ENCODE data around the gene IL17REL. TPM values are rescaled to one million over a fixed set of nuclear protein-coding genes. Genes with fewer than 3 reads are reported as not detected.

The IL17REL gene
- total RNA-seq, 1 donor from 2014 or later = 0.31 TPM

DNA sequence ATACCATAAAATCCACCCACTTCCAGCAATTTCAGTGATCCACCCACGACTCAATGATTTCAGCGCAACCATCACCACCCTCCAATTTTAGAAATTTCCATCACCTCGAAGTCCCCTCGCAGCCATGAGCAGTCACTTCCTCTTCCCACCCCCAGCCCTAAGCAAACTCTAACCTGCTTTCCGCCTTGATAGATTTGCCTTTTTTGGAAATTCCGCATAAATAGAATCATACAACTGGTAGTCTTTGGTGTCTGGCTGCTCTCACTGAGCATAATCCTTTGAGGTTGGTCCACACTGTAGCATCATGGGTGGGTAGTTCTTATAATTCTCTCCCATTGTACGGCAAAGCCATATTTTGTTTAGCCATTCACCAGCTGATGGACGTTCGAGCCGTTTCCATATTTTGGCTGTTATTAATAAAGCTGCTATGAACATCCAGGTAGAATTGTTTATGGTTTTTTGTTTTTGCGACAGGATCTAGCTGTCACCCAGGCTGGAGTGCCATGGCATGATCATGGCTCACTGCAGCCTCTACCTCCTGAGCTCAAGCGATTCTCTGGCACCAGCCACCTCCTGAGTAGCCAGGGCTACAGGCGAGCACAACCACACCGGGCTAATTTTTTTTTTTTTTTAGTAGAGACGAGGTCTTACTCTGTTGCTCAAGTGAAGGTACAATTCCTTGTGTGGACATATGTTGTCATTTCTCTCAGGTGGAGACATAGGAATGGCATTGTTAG lies 36.0 kb downstream of the IL17REL start:
- CTCF ChIA-PET = interaction anchor here (0.8 to 1.4 kb wide), 3 partner anchors 17 to 46 kb away, joined by 3 to 6 read pairs (median 4); no protein-coding TSS in a partner anchor
- peak overlapping the region; percentile 24 for H3K4me3 Mint-ChIP-seq
- peaks cover 25% of the 10 kb centered on the region for H3K4me1 Mint-ChIP-seq

DNA sequence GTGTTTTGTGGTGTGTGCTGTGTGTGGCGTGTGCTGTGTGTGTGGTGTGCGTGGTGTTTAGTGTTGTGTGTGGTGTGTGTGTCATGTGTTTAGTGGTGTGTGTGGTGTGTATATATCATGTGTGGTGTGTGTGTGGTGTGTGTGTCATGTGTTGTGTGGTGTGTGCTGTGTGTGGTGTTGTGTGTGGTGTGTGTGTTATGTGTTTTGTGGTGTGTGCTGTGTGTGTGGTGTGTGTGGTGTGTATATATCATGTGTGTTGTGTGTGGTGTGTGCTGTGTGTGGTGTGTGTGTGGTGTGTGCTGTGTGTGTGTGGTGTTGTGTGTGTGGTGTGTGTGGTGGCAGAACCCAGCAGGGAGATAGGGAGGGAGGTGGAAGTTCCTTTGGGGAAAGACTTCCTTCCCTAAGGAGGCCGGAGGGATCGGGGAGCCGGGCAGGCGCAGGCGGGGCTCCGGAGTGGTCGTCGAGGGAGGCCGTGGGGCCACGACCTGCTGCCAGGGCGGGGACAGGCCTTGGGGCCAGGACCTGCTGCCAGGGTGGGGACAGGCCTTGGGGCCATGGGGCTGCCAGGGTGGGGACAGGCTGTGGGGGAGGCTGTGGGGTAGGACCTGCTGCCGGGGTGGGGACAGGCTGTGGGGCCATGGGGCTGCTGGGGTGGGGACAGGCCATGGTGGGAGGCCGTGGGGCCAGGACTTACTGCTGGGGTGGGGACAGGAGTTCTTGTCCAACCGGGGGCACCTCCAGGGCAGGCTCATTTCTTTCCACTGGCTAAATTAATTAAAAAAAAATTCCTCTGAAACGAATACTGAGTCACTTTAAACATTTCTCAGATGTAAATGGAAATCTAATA lies 36.8 kb downstream of the IL17REL start:
- H3K36me3 Mint-ChIP-seq (ENCODE audit: low read depth) = peaks cover 4% of the 10 kb centered on the region
- peaks cover 30% of the 10 kb centered on the region for H3K4me1 Mint-ChIP-seq
- H3K4me3 Mint-ChIP-seq = peak overlapping the region; percentile 24
- peaks cover 8% of the 10 kb centered on the region for H3K9me3 Mint-ChIP-seq
- CTCF ChIA-PET = interaction anchor here (0.8 to 1.4 kb wide), 3 partner anchors 18 to 45 kb away, joined by 3 to 6 read pairs (median 4); no protein-coding TSS in a partner anchor
- peak; percentile 34 for ATAC-seq (ENCODE audit: low read depth)
- TF ChIP-seq, protein P1, sequence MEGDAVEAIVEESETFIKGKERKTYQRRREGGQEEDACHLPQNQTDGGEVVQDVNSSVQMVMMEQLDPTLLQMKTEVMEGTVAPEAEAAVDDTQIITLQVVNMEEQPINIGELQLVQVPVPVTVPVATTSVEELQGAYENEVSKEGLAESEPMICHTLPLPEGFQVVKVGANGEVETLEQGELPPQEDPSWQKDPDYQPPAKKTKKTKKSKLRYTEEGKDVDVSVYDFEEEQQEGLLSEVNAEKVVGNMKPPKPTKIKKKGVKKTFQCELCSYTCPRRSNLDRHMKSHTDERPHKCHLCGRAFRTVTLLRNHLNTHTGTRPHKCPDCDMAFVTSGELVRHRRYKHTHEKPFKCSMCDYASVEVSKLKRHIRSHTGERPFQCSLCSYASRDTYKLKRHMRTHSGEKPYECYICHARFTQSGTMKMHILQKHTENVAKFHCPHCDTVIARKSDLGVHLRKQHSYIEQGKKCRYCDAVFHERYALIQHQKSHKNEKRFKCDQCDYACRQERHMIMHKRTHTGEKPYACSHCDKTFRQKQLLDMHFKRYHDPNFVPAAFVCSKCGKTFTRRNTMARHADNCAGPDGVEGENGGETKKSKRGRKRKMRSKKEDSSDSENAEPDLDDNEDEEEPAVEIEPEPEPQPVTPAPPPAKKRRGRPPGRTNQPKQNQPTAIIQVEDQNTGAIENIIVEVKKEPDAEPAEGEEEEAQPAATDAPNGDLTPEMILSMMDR (IDR thresholded peaks at IDR 0.05) = no peak
- H3K27ac Mint-ChIP-seq = peak overlapping the region; percentile 60
- H3K27me3 Mint-ChIP-seq = no peaks in the 10 kb centered on the region
- peak; percentile 36 for DNase-seq
- intact Hi-C loops (cut with micrococcal nuclease) = loop anchor here (2.0 to 5.0 kb wide), 4 partner anchors 15 to 57 kb away; partner anchors contain the start of gene PIM3
- POLR2A ChIA-PET = interaction anchor here (0.7 to 2.1 kb wide), 7 partner anchors 9 to 55 kb away, joined by 3 to 16 read pairs (median 5); partner anchors contain the start of gene PIM3

More for the DNA sequence above, 36.0 kb downstream of the IL17REL start:
- peak overlapping the region; percentile 60 for H3K27ac Mint-ChIP-seq
- no peak for DNase-seq
- intact Hi-C loops (cut with micrococcal nuclease) = loop anchor here (2.0 to 5.0 kb wide), 4 partner anchors 16 to 56 kb away; partner anchors contain the start of gene PIM3
- TF ChIP-seq, protein P1 (IDR thresholded peaks at IDR 0.05) = no peak
- peak; percentile 65 for ATAC-seq (ENCODE audit: low read depth)
- H3K36me3 Mint-ChIP-seq (ENCODE audit: low read depth) = peaks cover 4% of the 10 kb centered on the region
- no peaks in the 10 kb centered on the region for H3K27me3 Mint-ChIP-seq
- peaks cover 8% of the 10 kb centered on the region for H3K9me3 Mint-ChIP-seq
- POLR2A ChIA-PET = interaction anchor here (0.7 to 2.1 kb wide), 7 partner anchors 10 to 54 kb away, joined by 3 to 16 read pairs (median 5); partner anchors contain the start of gene PIM3

DNA sequence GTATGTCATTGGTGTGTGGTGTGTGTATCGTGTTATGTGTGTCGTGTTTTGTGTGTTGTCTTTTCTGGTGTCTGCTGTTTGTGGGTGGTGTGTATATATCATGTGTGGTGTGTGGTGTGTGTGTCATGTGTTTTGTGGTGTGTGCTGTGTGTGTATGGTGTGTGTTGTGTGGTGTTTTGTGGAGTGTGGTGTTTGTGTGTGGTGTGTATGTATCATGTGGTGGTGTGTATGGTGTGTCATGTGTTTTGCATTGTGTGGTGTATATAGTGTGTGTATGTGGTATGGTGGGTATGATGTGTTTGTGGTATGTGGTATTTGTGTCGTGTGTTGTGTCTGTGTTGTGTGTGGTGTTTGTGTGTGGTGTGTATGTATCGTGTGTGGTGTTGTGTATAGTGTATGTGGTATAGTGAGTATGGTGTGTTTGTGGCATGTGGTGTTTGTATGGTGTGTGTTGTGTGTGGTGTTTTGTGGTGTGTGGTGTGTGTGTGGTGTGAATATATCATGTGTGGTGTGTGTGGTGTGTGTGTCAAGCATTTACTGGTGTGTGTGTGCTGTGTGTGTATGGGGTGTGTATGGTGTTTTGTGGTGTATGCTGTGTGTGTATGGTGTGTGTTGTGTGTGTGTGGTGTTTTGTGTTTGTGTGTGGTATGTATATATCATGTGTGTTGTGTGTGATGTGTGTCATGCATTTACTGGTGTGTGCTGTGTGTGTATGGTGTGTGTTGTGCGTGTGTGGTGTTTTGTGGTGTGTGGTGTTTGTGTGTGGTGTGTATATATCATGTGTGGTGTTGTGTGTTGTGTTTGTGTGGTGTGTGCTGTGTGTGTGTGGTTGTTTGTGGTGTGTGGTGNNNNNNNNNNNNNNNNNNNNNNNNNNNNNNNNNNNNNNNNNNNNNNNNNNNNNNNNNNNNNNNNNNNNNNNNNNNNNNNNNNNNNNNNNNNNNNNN lies 39.3 kb downstream of the IL17REL start:
- H3K4me1 Mint-ChIP-seq = peaks cover 33% of the 10 kb centered on the region
- no peaks in the 10 kb centered on the region for H3K27me3 Mint-ChIP-seq
- intact Hi-C loops (cut with micrococcal nuclease) = no loop called here
- H3K36me3 Mint-ChIP-seq (ENCODE audit: low read depth) = no peaks in the 10 kb centered on the region
- ATAC-seq (ENCODE audit: low read depth) (no peak), DNase-seq (no peak)
- ChIA-PET POLR2A (no interaction called here), CTCF (no interaction called here)
- H3K27ac Mint-ChIP-seq = no peak overlapping the region
- H3K9me3 Mint-ChIP-seq = no peaks in the 10 kb centered on the region
- H3K4me3 Mint-ChIP-seq = no peak overlapping the region
- TF ChIP-seq, protein P1 (IDR thresholded peaks at IDR 0.05) = no peak

DNA sequence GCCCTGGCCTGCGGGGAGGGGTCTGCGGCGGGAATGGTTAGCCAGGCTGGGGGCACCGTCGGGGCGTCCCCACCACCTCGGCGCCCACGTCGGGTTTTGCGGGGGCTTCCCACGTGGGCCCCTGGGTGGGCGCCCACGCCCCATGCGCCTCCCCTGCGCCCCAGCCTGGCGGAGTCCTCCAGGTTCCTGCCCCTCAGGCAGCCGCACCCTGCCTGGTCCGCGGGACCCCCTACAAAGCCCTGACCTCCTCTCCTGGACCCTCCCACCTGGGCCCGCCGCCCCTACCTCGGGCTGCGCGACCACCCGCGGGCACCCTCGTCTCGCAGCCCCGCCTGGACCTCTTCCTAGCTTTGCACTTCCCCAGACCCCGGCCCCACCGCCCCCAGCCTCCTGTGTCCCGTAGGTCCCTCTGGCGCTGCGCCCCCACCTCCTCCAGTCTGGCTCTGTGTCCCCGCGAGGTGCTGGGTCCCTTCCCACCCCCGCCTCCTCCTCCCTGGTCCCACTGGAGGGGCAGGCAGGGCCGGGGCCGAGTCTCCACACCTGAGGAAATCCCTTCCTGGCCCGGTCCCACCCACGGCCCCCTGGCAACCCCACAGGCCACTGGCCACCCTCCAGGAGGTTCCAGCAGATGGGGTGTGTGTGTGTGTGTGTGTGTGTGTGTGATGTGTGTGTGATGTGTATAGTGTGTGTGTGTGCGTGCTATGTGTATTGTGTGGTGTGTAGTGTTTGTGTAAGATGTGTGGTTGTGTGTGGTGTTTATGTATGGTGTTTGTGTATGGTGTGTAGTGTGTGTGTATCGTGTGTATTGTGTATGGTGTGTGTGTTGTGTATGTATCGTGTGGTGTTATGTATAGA lies 40.2 kb downstream of the IL17REL start:
- CTCF ChIA-PET = no interaction called here
- no peaks in the 10 kb centered on the region for H3K27me3 Mint-ChIP-seq
- POLR2A ChIA-PET = interaction anchor here (0.6 to 18.9 kb wide), 9 partner anchors 7 to 220 kb away, joined by 3 to 828 read pairs (median 10); partner anchors contain the start of genes IL17REL and PIM3
- no peaks in the 10 kb centered on the region for H3K36me3 Mint-ChIP-seq (ENCODE audit: low read depth)
- H3K4me1 Mint-ChIP-seq = peaks cover 35% of the 10 kb centered on the region
- DNase-seq = peak; percentile 25
- H3K9me3 Mint-ChIP-seq = no peaks in the 10 kb centered on the region
- intact Hi-C loops (cut with micrococcal nuclease) = no loop called here
- TF ChIP-seq, protein P1 (IDR thresholded peaks at IDR 0.05) = no peak
- no peak overlapping the region for H3K4me3 Mint-ChIP-seq
- no peak for ATAC-seq (ENCODE audit: low read depth)
- H3K27ac Mint-ChIP-seq = no peak overlapping the region
